Smooth muscle cell (in vitro differentiated cells): Measurements from ENCODE around the gene DNAAF1. TPM values are rescaled to one million over a fixed set of nuclear protein-coding genes. Genes with fewer than 3 reads are reported as not detected.
A peak's percentile ranks its signal among the peaks of the same experiment; 100 is the strongest.

ENCODE experiments used
- DNase-seq: peaks from one replicate; lab custom pipeline; 2025; ENCODE audit not compliant: unreplicated experiment; lab: John Stamatoyannopoulos, UW
- H2AFZ ChIP-seq: fragments of 200-600 bp; sonication (generic); 2 replicates; pipeline ENCODE4 v1.6.0; 2016; ENCODE audit warnings: antibody characterized with exemption, low read depth, mild to moderate bottlenecking
- H3F3A ChIP-seq: fragments of 200-600 bp; sonication (generic); 2 replicates; pipeline ENCODE4 v1.6.0; 2017; ENCODE audit warnings: antibody characterized with exemption, low read depth
- H3K27ac ChIP-seq: fragments of 200-600 bp; sonication (generic); 2 replicates; pipeline ENCODE4 v1.5.1; 2016; ENCODE audit warnings: low read depth, mild to moderate bottlenecking
- H3K27me3 ChIP-seq: fragments of 200-600 bp; sonication (generic); 2 replicates; pipeline ENCODE4 v1.6.1; 2016; ENCODE audit warnings: low read depth, mild to moderate bottlenecking
- H3K36me3 ChIP-seq: fragments of 200-600 bp; sonication (generic); 2 replicates; pipeline ENCODE4 v1.5.1; 2016; ENCODE audit warnings: low read depth
- H3K4me1 ChIP-seq: fragments of 200-600 bp; sonication (generic); 2 replicates; pipeline ENCODE4 v1.5.1; 2016; ENCODE audit warnings: low read depth
- H3K4me2 ChIP-seq: fragments of 200-600 bp; sonication (generic); 2 replicates; pipeline ENCODE4 v1.6.0; 2016; ENCODE audit warnings: mild to moderate bottlenecking
- H3K4me3 ChIP-seq: fragments of 200-600 bp; sonication (generic); 2 replicates; pipeline ENCODE4 v1.5.1; 2016; ENCODE audit warnings: mild to moderate bottlenecking
- H3K79me2 ChIP-seq: fragments of 200-600 bp; sonication (generic); 2 replicates; pipeline ENCODE4 v1.6.0; 2016; ENCODE audit warnings: low read depth, mild to moderate bottlenecking
- H3K9ac ChIP-seq: fragments of 200-600 bp; sonication (generic); 2 replicates; pipeline ENCODE4 v1.6.0; 2016; ENCODE audit warnings: low read depth
- H3K9me3 ChIP-seq: fragments of 200-600 bp; sonication (generic); replicated peaks from 2 replicates; pipeline ENCODE4 v1.5.1; 2016; ENCODE audit warnings: low read depth
- H4K20me1 ChIP-seq: fragments of 200-600 bp; sonication (generic); 2 replicates; pipeline ENCODE4 v1.6.0; 2016; ENCODE audit warnings: low read depth
- CTCF ChIP-seq: fragments of 200-600 bp; sonication (generic); IDR thresholded peaks from 2 replicates; pipeline ENCODE4 v1.5.1; 2017; ENCODE audit warnings: borderline replicate concordance, mild to moderate bottlenecking, antibody characterized with exemption; ENCODE audit not compliant: insufficient read depth, poor library complexity, severe bottlenecking
- WGBS: methylation state at CpG from one replicate; pipeline ENCODE4 v1.1.7; 2016; ENCODE audit warnings: low lambda C conversion rate; 5-methylcytosine and 5-hydroxymethylcytosine counted together
- polyA plus RNA-seq: library from polyadenylated mRNA; unstranded; fragments of >200 nt; fragmentation: Nextera tagmentation; extraction: Ambion mirVana; gene quantifications from 2 replicates; pipeline ENCODE4 v1.2.1, GENCODE V29; 2016
- total RNA-seq: library from RNA; depleted of rRNA; stranded (reverse); fragments of >200 nt; gene quantifications from 2 replicates; pipeline ENCODE4 v1.2.3, GENCODE V29; 2014

DNAAF1 gene
- total and polyA plus RNA-seq, 2 experiments from 2014 or later, result 0.09 TPM; not detected in 1

GRCh38 chr16:84144209-84144858 lies 774 bp upstream of the DNAAF1 start:
- Histone ChIP-seq H2AFZ (peak overlapping the region; percentile 56), H3K79me2 (peaks cover 30% of the 10 kb centered on the region), H3K4me3 (peak overlapping the region; percentile 69), H3K4me1 (peaks cover 3% of the 10 kb centered on the region), H3K27ac (peak overlapping the region; percentile 2), H3K9me3 (no peaks in the 10 kb centered on the region), H3F3A (no peaks in the 10 kb centered on the region), H4K20me1 (peaks cover 35% of the 10 kb centered on the region), H3K27me3 (no peaks in the 10 kb centered on the region), H3K9ac (peak overlapping the region; percentile 77), H3K4me2 (peak overlapping the region; percentile 84), H3K36me3 (no peaks in the 10 kb centered on the region)
- no peak for TF ChIP-seq CTCF
- DNase-seq, result no peak
- WGBS, result 1% methylated on average over 32 of the region's 39 CpGs

GRCh38 chr16:84150926-84151325 lies 5.8 kb downstream of the DNAAF1 start:
- Histone ChIP-seq H3K27ac (no peak overlapping the region), H3K36me3 (no peaks in the 10 kb centered on the region), H3K9me3 (no peaks in the 10 kb centered on the region), H2AFZ (no peak overlapping the region), H3F3A (no peaks in the 10 kb centered on the region), H4K20me1 (no peaks in the 10 kb centered on the region), H3K27me3 (no peaks in the 10 kb centered on the region), H3K4me3 (no peak overlapping the region), H3K4me1 (no peaks in the 10 kb centered on the region), H3K9ac (no peak overlapping the region), H3K4me2 (no peak overlapping the region), H3K79me2 (no peaks in the 10 kb centered on the region)
- TF ChIP-seq CTCF, result no peak
- 82% methylated on average over 3 of the region's 3 CpGs for WGBS
- no peak for DNase-seq

- Histone ChIP-seq H3K79me2 (no peaks in the 10 kb centered on the region), H3K36me3 (no peaks in the 10 kb centered on the region), H3K4me3 (no peak overlapping the region), H3K9me3 (no peaks in the 10 kb centered on the region), H2AFZ (no peak overlapping the region), H3K4me2 (no peak overlapping the region), H3K27me3 (no peaks in the 10 kb centered on the region), H3F3A (no peaks in the 10 kb centered on the region), H3K4me1 (no peaks in the 10 kb centered on the region), H4K20me1 (no peaks in the 10 kb centered on the region), H3K9ac (no peak overlapping the region), H3K27ac (no peak overlapping the region)
- no peak for DNase-seq
- WGBS, result 64% methylated on average over 8 of the region's 8 CpGs
- TF ChIP-seq CTCF, result no peak
Observed at GRCh38 chr16:84153660-84154214, 8.6 kb downstream of the DNAAF1 start.

GRCh38 chr16:84155226-84155625 lies 10.1 kb downstream of the DNAAF1 start:
- no peak for TF ChIP-seq CTCF
- Histone ChIP-seq H3F3A (no peaks in the 10 kb centered on the region), H3K36me3 (no peaks in the 10 kb centered on the region), H2AFZ (no peak overlapping the region), H4K20me1 (no peaks in the 10 kb centered on the region), H3K9ac (no peak overlapping the region), H3K27ac (no peak overlapping the region), H3K79me2 (no peaks in the 10 kb centered on the region), H3K4me2 (no peak overlapping the region), H3K4me3 (no peak overlapping the region), H3K4me1 (no peaks in the 10 kb centered on the region), H3K9me3 (no peaks in the 10 kb centered on the region), H3K27me3 (no peaks in the 10 kb centered on the region)
- WGBS, result 97% methylated on average over 4 of the region's 4 CpGs
- no peak for DNase-seq
